IPS-15b (cell line): Measurements from ENCODE around the gene PTK6.

Experiments
- H3K27me3 ChIP-seq: one replicate; pipeline ENCODE4 v1.6.1; 2013; ENCODE audit warnings: low read length; ENCODE audit not compliant: control insufficient read depth, insufficient read depth
- H3K36me3 ChIP-seq: one replicate; pipeline ENCODE4 v1.6.1; 2013; ENCODE audit warnings: low read length; ENCODE audit not compliant: control insufficient read depth, insufficient read depth
- H3K4me1 ChIP-seq: one replicate; pipeline ENCODE4 v1.6.1; 2013; ENCODE audit warnings: mild to moderate bottlenecking, low read length; ENCODE audit not compliant: control insufficient read depth, insufficient read depth
- H3K4me3 ChIP-seq: one replicate; pipeline ENCODE4 v1.5.1; 2013; ENCODE audit warnings: low read depth, low read length
- H3K9ac ChIP-seq: one replicate; pipeline ENCODE4 v1.6.1; 2013; ENCODE audit warnings: low read depth, mild to moderate bottlenecking, low read length
- H3K9me3 ChIP-seq: one replicate; pipeline ENCODE4 v1.6.1; 2013; ENCODE audit warnings: mild to moderate bottlenecking, low read length; ENCODE audit not compliant: control insufficient read depth, insufficient read depth

PTK6 gene

DNA sequence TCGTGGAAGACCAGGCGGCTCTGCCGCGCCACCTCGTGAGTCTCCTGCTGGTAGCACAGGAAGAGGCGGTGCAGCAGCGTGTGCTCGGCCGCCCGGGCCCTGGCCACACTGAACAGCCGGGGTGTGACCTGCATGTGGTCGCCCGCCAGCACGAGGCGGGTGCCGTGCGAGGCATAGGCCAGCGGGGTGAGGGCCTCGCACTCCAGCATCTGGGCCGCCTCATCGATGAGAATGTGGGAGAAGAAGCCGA lies 29.9 kb upstream of the PTK6 start:
- peaks cover 33% of the 10 kb centered on the region for H3K36me3 ChIP-seq
- no peak overlapping the region for H3K9ac ChIP-seq
- H3K4me1 ChIP-seq, result no peaks in the 10 kb centered on the region
- H3K4me3 ChIP-seq, result no peak overlapping the region
- no peaks in the 10 kb centered on the region for H3K9me3 ChIP-seq
- H3K27me3 ChIP-seq, result no peaks in the 10 kb centered on the region

DNA sequence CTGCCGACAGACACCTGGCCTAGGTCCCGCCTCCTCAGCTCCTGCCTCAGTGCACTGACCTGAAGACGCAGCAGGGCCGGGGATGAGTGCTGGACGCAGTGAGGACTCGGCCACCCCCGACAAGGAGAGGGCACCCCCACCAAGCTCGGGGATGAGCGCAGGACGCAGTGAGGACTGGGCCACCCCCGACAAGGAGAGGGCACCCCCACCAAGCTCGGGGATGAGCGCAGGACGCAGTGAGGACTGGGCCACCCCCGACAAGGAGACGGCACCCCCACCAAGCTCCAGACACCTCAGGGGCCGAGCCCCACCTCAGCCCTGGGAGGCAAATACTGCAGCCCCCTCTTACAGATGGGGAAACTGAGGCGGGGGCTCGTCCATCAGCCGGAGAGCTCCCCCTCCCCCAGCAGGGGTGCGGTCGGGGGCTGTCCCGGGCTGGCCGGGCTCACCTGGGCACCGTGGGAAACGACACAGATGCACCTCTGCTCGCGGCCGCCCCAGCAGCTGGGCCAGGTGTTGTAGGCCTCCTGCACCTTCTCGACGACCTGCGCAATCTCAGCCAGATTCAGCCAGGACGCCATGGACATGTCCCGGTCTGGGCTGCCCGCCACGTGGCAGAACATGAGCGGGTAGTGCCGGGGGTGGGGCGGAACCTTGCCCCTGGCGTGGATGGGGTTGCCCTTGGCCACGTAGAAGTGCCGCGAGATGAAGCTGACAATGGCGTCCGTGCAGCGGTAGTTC lies 29.4 kb upstream of the PTK6 start:
- Histone ChIP-seq H3K27me3 (no peaks in the 10 kb centered on the region), H3K9ac (no peak overlapping the region), H3K36me3 (peaks cover 33% of the 10 kb centered on the region), H3K4me1 (no peaks in the 10 kb centered on the region), H3K4me3 (no peak overlapping the region), H3K9me3 (no peaks in the 10 kb centered on the region)

DNA sequence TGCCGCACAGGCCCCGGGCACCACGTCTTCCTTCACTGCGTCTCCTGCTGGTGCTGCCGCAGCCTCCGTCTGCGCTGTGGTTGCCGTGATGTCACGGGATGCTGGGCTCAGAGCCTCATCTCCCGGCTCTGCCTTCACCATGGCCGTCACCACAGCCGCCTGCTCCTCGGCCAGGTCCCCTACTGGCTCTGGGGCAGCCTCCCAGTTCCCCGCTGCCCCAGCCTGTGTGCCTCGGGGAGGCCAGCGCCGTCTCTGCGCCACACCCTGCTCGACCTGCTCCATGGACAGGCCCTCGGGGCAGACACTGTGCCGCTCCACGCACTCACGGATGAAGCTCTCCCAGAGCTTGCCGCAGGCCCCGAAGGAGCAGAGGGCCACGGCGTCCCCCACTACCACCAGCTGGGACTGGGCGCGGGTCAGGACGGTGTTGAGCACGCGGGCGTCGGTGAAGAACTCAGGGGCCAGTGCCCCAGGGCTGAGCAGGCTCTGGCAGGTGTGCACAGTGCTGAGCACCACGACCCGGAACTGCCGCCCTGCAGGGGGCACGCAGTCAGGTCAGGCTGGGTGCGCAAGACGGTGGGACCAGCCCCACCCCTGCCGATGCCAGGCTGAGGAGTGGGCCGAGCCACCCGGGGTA lies 28.6 kb upstream of the PTK6 start:
- Histone ChIP-seq H3K4me1 (no peaks in the 10 kb centered on the region), H3K4me3 (no peak overlapping the region), H3K36me3 (peaks cover 39% of the 10 kb centered on the region), H3K9me3 (no peaks in the 10 kb centered on the region), H3K27me3 (no peaks in the 10 kb centered on the region), H3K9ac (no peak overlapping the region)

DNA sequence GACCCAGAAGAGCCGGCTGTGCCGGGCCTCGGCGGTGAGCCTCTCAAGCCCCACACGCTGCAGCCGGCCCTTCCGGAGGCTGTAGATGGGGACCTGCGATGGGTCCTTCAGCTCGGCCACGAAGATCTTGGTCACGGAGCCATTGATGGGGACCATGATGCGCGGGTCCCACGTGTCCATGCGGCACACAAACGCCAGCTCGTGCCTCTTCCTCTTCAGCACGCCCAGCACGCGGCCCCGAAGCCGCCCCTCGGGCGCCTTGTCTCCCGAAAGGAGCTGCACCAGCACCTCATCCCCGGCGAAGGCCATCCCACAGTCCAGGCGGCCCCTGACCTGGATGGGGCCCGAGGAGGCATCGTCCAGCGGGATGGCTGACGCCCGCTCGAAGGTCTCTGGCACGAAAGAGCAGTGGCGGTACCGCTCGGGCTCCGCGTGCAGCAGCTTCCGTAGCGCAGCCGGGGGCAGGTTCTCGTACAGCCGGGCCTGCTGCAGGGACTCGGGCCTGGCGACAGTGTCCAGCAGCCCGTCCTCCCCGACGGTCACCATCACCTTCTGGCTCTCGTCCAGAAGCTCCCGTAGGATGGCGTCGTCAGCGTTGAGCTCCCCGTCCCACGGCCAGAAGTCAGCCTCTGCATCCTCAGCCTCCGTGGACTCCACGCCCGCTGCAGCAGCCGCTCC lies 28.0 kb upstream of the PTK6 start:
- H3K27me3 ChIP-seq, result no peaks in the 10 kb centered on the region
- H3K36me3 ChIP-seq, result peaks cover 40% of the 10 kb centered on the region
- H3K9ac ChIP-seq, result no peak overlapping the region
- H3K9me3 ChIP-seq, result no peaks in the 10 kb centered on the region
- H3K4me3 ChIP-seq, result no peak overlapping the region
- no peaks in the 10 kb centered on the region for H3K4me1 ChIP-seq

DNA sequence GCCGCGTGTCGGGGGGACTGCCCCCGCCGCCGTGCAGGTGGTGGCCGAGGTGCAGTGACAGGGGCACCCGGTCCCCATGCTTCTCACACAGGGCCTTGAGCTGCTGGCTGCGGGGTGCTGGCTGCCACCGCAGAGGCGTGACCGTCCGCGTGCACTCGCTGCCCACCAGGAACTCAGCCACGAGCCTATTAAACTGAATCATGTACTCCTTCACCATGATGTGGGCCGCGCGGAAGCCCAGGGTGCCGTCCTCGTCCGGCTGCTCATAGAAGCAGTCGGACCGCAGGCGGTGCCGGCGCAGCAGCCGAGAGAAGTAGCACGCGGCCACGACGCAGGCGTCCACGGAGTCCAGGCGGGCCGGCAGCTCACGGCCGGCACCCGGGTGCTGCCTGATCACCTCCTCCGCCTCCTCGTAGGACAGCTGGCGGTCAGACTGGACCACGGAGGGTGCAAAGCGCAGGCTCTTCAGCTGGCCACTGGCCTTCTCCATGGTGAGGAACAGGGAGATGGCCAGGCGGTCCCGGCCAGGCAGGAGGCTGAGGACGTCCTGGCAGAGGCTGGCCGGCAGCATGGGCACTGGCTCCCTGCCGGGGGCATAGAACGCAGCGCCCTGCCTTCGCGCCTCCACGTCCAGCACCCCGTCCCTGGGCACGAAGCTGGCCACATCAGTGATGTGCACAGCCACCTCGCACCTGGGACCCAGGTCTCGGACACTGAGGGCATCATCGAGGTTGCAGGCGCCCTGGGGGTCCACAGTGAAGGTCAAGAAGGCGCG lies 27.0 kb upstream of the PTK6 start:
- no peaks in the 10 kb centered on the region for H3K27me3 ChIP-seq
- peaks cover 44% of the 10 kb centered on the region for H3K36me3 ChIP-seq
- no peaks in the 10 kb centered on the region for H3K9me3 ChIP-seq
- H3K9ac ChIP-seq, result no peak overlapping the region
- H3K4me1 ChIP-seq, result no peaks in the 10 kb centered on the region
- no peak overlapping the region for H3K4me3 ChIP-seq

DNA sequence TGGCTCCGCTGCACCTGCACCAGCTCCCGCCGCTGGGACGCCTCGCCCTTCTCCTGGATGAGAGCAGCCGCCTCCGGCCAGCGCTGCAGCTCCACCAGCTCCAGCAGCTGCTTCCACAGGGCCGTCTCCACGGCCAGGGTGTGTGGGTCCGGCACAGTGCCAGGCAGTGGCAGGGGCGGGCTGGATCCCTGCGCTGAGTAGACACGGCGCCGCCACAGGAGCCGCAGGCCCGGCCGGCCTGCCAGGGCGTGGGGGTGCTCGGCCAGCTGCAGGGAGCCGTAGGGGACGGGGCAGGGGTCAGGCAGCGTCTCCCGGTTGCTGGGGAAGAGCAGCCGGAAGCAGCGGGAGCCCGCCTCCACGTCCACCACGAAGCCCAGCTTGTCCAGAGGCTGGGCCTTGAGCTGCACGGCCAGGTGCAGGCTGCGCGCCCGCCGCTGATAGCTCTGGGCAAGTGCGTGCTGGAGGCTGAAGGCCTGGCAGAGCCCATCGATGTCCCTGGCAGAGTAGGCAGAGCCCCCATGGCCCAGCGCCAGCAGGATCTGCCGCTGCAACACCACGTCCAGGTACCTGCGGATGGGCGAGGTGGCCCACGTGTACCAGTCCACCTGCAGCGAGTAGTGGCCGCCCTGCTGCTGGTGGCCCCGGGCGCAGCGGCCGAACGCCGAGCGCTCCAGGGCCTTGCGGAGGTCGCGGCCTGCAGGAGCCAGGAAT lies 26.2 kb upstream of the PTK6 start:
- no peaks in the 10 kb centered on the region for H3K4me1 ChIP-seq

DNA sequence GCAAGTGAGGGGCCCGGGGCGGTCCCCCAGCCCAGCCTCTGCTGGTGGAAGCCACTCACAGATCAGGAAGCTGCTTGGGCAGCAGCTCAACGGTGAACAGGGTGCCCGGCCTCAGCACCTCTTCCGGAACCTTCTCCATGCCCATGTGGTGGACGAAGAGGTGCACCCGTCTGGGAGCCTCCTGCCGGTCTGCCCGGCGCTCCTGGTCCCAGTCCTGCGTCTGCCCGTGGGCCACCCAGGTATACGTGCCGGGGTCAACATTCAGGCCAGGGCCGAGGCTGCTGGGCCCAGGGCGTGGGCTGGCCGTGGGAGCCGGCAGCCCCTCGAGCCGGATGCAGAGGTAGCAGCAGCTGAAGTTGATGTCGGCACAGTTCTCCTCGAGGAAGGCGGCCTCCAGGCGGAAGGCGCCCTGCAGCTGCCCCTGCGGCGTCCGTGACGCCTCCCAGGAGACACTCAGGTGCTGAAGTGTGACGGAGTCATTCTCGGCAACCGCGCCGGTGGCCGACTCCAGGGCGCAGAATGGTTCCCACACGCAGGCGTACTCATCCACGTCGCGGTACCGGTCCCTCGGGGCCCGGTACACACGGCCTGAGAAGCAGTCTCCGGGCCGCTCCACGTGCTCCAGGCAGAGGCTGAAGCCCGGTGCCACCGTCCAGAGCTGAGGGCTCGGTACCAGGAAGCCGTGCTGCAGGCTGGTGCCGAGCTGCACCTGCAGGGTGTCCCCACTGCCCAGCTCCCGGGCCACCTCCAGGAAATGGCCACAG lies 25.5 kb upstream of the PTK6 start:
- no peak overlapping the region for H3K4me3 ChIP-seq
- H3K9ac ChIP-seq, result no peak overlapping the region
- H3K4me1 ChIP-seq, result no peaks in the 10 kb centered on the region
- peaks cover 35% of the 10 kb centered on the region for H3K36me3 ChIP-seq
- no peaks in the 10 kb centered on the region for H3K9me3 ChIP-seq
- no peaks in the 10 kb centered on the region for H3K27me3 ChIP-seq

More for the DNA sequence above, 26.2 kb upstream of the PTK6 start:
- no peaks in the 10 kb centered on the region for H3K9me3 ChIP-seq
- H3K9ac ChIP-seq, result no peak overlapping the region
- H3K27me3 ChIP-seq, result no peaks in the 10 kb centered on the region
- H3K36me3 ChIP-seq, result peaks cover 40% of the 10 kb centered on the region
- H3K4me3 ChIP-seq, result no peak overlapping the region

DNA sequence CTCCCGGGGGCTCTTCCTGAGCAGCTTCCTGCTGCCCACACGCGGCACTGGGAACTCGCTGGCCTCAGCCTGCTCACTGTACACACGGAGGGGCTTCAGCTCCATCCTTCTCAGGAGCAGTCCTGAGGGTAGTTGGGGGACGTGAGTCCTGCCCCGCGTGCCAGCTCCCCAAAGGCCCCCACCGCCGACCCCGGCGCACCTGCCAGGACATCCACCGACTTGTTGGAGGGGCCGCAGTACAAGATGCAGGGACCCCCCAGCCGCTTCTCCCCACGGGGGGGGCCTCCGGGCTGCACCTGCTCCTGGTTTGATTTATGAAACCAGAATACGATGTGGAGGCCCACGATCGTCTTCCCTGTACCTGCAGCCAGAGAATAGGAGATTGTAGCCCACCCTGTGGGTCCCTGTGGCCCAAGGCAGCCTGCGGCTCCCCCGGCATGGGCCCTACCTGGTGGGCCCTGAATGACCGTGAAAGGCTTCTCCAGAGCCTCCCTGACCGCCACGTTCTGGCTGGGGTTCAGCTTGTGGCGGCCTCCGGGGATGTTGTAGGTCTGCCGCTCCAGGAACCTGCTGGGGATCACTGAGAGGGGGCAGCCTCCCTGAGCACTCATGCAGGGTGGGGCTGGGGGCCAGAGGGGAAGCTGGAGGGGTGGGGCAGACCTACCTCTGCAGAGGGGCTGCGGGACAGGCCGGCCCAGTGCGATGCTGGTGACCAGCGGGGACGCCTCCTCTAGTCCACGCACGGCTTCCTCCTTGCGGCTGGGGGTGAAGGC lies 24.6 kb upstream of the PTK6 start:
- H3K4me3 ChIP-seq, result no peak overlapping the region
- H3K27me3 ChIP-seq, result no peaks in the 10 kb centered on the region
- no peaks in the 10 kb centered on the region for H3K4me1 ChIP-seq
- H3K36me3 ChIP-seq, result peaks cover 35% of the 10 kb centered on the region
- no peak overlapping the region for H3K9ac ChIP-seq
- no peaks in the 10 kb centered on the region for H3K9me3 ChIP-seq

DNA sequence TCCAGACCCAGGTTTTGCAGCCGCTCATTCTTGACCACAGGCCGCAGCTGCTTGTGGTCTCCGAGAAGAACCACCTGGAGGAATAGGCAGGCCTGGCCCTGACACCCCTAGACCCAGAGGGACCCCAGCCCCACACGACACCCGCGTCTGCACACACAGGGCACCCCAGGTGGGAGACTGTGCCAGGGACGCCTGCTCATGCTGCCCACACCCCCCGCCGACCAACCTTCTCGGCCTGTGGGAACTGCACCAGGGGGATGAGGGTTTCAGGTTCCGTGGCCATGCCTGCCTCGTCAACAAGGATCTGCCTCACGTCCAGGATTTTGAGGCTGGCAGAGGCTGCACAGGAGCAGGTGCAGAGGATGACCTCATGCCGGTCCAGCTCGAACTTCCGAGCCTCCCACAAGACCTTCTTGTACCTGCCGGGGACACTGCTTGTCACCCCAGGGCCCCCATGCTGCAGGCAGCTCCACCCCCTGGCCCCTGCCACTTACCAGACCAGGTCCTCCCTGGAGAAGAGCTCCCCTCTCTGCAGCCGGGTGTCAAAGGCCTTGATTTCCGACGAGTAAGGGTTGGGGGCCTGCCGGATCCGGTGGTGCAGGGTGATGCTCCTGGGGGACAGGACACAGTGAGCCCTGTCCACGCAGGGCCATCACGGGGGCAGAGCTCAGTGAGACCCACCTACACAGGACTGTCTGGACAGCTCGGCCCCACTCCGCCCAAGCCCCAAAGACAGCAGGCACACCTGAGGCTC lies 23.9 kb upstream of the PTK6 start:
- Histone ChIP-seq H3K9ac (no peak overlapping the region), H3K27me3 (no peaks in the 10 kb centered on the region), H3K4me1 (no peaks in the 10 kb centered on the region), H3K4me3 (no peak overlapping the region), H3K9me3 (no peaks in the 10 kb centered on the region), H3K36me3 (peaks cover 35% of the 10 kb centered on the region)

DNA sequence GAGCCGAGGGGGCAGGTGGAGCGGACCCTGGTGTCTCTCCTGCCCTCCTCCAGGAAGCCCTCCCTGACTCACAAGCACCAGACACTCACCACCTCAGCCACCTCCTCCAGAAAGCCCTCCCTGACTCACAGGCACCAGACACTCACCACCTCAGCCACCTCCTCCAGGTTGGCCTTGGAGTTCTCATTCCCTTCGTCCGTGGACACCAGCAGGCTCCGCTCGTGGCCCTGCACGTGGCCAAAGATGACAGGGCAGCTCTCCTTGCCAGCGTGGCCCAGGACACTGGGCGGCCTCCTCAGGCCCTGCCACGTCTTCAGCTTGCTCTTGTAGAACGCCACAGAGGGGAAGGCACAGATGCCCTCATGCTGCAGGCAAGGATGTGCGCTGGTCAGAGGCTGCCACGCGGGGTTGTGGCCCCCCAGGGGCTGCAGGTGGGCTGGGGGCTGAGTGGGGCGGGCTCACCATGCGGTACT lies 23.2 kb upstream of the PTK6 start:
- H3K36me3 ChIP-seq, result peaks cover 30% of the 10 kb centered on the region
- H3K4me3 ChIP-seq, result no peak overlapping the region
- no peaks in the 10 kb centered on the region for H3K27me3 ChIP-seq
- H3K9me3 ChIP-seq, result no peaks in the 10 kb centered on the region
- H3K9ac ChIP-seq, result no peak overlapping the region
- no peaks in the 10 kb centered on the region for H3K4me1 ChIP-seq
